GM19035 (cell line): ENCODE results near the gene NISCH.

Experiments
- ATAC-seq: cut with Tn5 transposase; IDR thresholded peaks from one replicate; pipeline ENCODE4 v1.9.1; 2021; ENCODE audit not compliant: unreplicated experiment

Gene NISCH

GRCh38 chr3:52509753-52510328 lies 54.4 kb downstream of the NISCH start:
- ATAC-seq, result no peak

- no peak for ATAC-seq
These were observed 56.1 kb downstream of the NISCH start for GRCh38 chr3:52511509-52511908.

GRCh38 chr3:52512105-52512504 lies 56.7 kb downstream of the NISCH start:
- no peak for ATAC-seq

- no peak for ATAC-seq
These were observed 57.3 kb downstream of the NISCH start for GRCh38 chr3:52512727-52513126.

GRCh38 chr3:52513281-52513680 lies 57.9 kb downstream of the NISCH start:
- ATAC-seq, result no peak

- ATAC-seq, result no peak
These were observed 59.2 kb downstream of the NISCH start for GRCh38 chr3:52514576-52514975.

GRCh38 chr3:52515192-52515591 lies 59.8 kb downstream of the NISCH start:
- ATAC-seq, result no peak

GRCh38 chr3:52516509-52517195 lies 61.2 kb downstream of the NISCH start:
- ATAC-seq, result no peak

- no peak for ATAC-seq
These were observed 62.7 kb downstream of the NISCH start for GRCh38 chr3:52517796-52518722.

GRCh38 chr3:52518723-52519444 lies 63.5 kb downstream of the NISCH start:
- ATAC-seq, result no peak

GRCh38 chr3:52519445-52520140 lies 64.2 kb downstream of the NISCH start:
- ATAC-seq, result no peak

GRCh38 chr3:52520141-52520667 lies 64.8 kb downstream of the NISCH start:
- ATAC-seq, result no peak

- ATAC-seq, result no peak
These were observed 65.5 kb downstream of the NISCH start for GRCh38 chr3:52520716-52521487.

GRCh38 chr3:52521488-52521824 lies 66.1 kb downstream of the NISCH start:
- ATAC-seq, result no peak

- ATAC-seq, result no peak
These were observed 66.7 kb downstream of the NISCH start for GRCh38 chr3:52521881-52522650.

- ATAC-seq, result no peak
These were observed 67.3 kb downstream of the NISCH start for GRCh38 chr3:52522651-52523251.

GRCh38 chr3:52523386-52524257 lies 68.2 kb downstream of the NISCH start:
- ATAC-seq, result no peak
